K562 (cell line): Measurements from ENCODE around the gene PLPPR1. TPM values are rescaled to one million over a fixed set of nuclear protein-coding genes. Genes with fewer than 3 reads are reported as not detected.

Experiments
- ATAC-seq: fragments of 200-7000 bp; cut with Tn5 transposase; 3 replicates; pipeline ENCODE4 v1.9.1; 2020; ENCODE audit warnings: moderate library complexity
- BruUV-seq: library from RNA; stranded (reverse); fragments of 400-500 nt; replicated peaks from 2 replicates; lab custom pipeline; 2021; lab: Mats Ljungman, UMichigan
- CTCF ChIA-PET: fragments of 300-600 bp; formaldehyde crosslinking; extraction: SDS; loops from one replicate; lab custom pipeline; 2021; ENCODE audit warnings: low intra/inter-chr PET ratio; lab: Yijun Ruan, JAX
- POLR2A ChIA-PET: fragments of 300-600, 350-650 bp; sonication (Branson Sonifier 250); formaldehyde crosslinking; extraction: SDS; loops from one replicate; lab custom pipeline; 2021; ENCODE audit warnings: antibody characterized with exemption, inconsistent platforms; lab: Yijun Ruan, JAX
- DNase-seq, 4 experiments: peaks; one replicate each; pipeline versions ENCODE4 v3.0.0 to v3.0.0-alpha.2; 2011 to 2018; ENCODE audit warnings: low spot score in 3 of 4, mixed read lengths in 3 of 4; ENCODE audit errors: extremely low read depth in 1 of 4
- FAIRE-seq: peaks from 2 replicates; lab custom pipeline; 2011; peaks lifted over from hg19 to GRCh38; lab: Jason Lieb, UNC
- H2AFZ ChIP-seq: 2 replicates; pipeline ENCODE4 v1.6.0; 2011; ENCODE audit warnings: low read depth, low read length, control low read depth, inconsistent platforms
- H3K27ac ChIP-seq: fragments of 200-600 bp; 3 replicates; pipeline ENCODE4 v1.8.0; 2011; ENCODE audit warnings: low read depth, mild to moderate bottlenecking, control low read depth, inconsistent platforms, low read length, moderate library complexity, mixed read lengths; ENCODE audit errors: extremely low read depth
- H3K27me3 ChIP-seq, 2 experiments: fragments of 300-600 bp in 1 of 2; 2 replicates in 1 of 2; 3 replicates in 1 of 2; pipeline versions ENCODE4 v1.6.0 to v1.8.0; 2011; ENCODE audit warnings: inconsistent platforms in 2 of 2, low read length in 2 of 2, mild to moderate bottlenecking in 1 of 2, mixed read lengths in 1 of 2, moderate library complexity in 1 of 2; ENCODE audit not compliant: control insufficient read depth in 2 of 2, insufficient read depth in 2 of 2
- H3K36me3 ChIP-seq: fragments of 300-600 bp; 3 replicates; pipeline ENCODE4 v1.8.0; 2011; ENCODE audit warnings: mild to moderate bottlenecking, low read length, inconsistent platforms; ENCODE audit not compliant: control insufficient read depth, insufficient read depth
- H3K4me1 ChIP-seq, 2 experiments: fragments of 200-600 bp in 1 of 2; replicated peaks in 1 of 2; 2 replicates in 1 of 2; 3 replicates in 1 of 2; pipeline versions ENCODE4 v1.5.1 to v1.8.0; 2011; ENCODE audit warnings: inconsistent platforms in 2 of 2, low read length in 2 of 2, mild to moderate bottlenecking in 1 of 2, mixed read lengths in 1 of 2, moderate library complexity in 1 of 2; ENCODE audit not compliant: control insufficient read depth in 2 of 2, insufficient read depth in 2 of 2
- H3K4me2 ChIP-seq: 2 replicates; pipeline ENCODE4 v1.6.1; 2011; ENCODE audit warnings: low read length, control low read depth, inconsistent platforms, mixed read lengths; ENCODE audit not compliant: insufficient read depth
- H3K4me3 ChIP-seq: fragments of 200-600 bp; sonication (generic), shearing (Covaris generic); 2 replicates; pipeline ENCODE4 v1.5.1; 2016; ENCODE audit warnings: control low read depth, inconsistent platforms
- H3K79me2 ChIP-seq: fragments of 200-600 bp; 3 replicates; pipeline ENCODE4 v1.8.0; 2011; ENCODE audit warnings: low read length, inconsistent platforms; ENCODE audit not compliant: control insufficient read depth, insufficient read depth
- H3K9ac ChIP-seq, 2 experiments: 2 replicates each; pipeline versions ENCODE4 v1.6.0 to v1.6.1; 2011; ENCODE audit warnings: low read depth in 2 of 2, low read length in 2 of 2, control low read depth in 1 of 2, inconsistent platforms in 1 of 2, mild to moderate bottlenecking in 1 of 2, mixed read lengths in 1 of 2; ENCODE audit not compliant: insufficient read depth in 1 of 2
- H3K9me1 ChIP-seq: one replicate; pipeline ENCODE4 v1.6.0; 2011; ENCODE audit warnings: inconsistent platforms, mild to moderate bottlenecking, low read length, moderate library complexity; ENCODE audit not compliant: control insufficient read depth, insufficient read depth
- H3K9me3 ChIP-seq: replicated peaks from 2 replicates; pipeline ENCODE4 v1.5.1; 2011; ENCODE audit warnings: low read depth, low read length, inconsistent platforms; ENCODE audit not compliant: control insufficient read depth, insufficient read depth
- H4K20me1 ChIP-seq: replicated peaks from 2 replicates; pipeline ENCODE4 v1.6.1; 2011; ENCODE audit warnings: low read length, inconsistent platforms, mixed read lengths; ENCODE audit not compliant: control insufficient read depth, insufficient read depth
- BRCA1 ChIP-seq, 2 experiments: fragments of 450-650 bp in 1 of 2; sonication (generic) in 1 of 2; formaldehyde crosslinking in 1 of 2; IDR thresholded peaks; 2 replicates each; pipeline versions ENCODE4 v1.5.0 to v1.6.1; 2017 to 2020; ENCODE audit warnings: mild to moderate bottlenecking in 1 of 2, missing genetic modification reagents in 1 of 2
- CHD4 ChIP-seq: fragments of 200-600 bp; sonication (generic); IDR thresholded peaks from 3 replicates; pipeline ENCODE4 v1.6.1; 2012; ENCODE audit warnings: low read depth, mild to moderate bottlenecking, mixed read lengths, low read length, inconsistent platforms; ENCODE audit not compliant: insufficient read depth, insufficient replicate concordance, poor library complexity, severe bottlenecking
- DIDO1 ChIP-seq: fragments of 450-650 bp; IDR thresholded peaks from 2 replicates; pipeline ENCODE4 v1.6.1; 2016; ENCODE audit warnings: low read depth, missing biosample characterization, missing genetic modification characterization
- ELF1 ChIP-seq: fragments of 200-800 bp; sonication (Bioruptor generic); IDR thresholded peaks from 2 replicates; pipeline ENCODE4 v1.6.1; 2016; ENCODE audit warnings: missing genetic modification characterization, missing compliant biosample characterization
- GABPA ChIP-seq: fragments of 200-800 bp; sonication (Bioruptor generic); conservative IDR thresholded peaks from 2 replicates; pipeline ENCODE4 v1.6.1; 2016; ENCODE audit warnings: low read depth, missing genetic modification characterization, missing compliant biosample characterization
- MBD1 ChIP-seq: fragments of 250-450 bp; sonication (Bioruptor Pico); IDR thresholded peaks from 2 replicates; pipeline ENCODE4 v1.8.0; 2022; ENCODE audit warnings: inconsistent platforms
- PHF21A ChIP-seq: fragments of 450-650 bp; IDR thresholded peaks from 2 replicates; pipeline ENCODE4 v1.6.1; 2017; ENCODE audit warnings: low read depth, borderline replicate concordance
- POU5F1 ChIP-seq: fragments of 150-350 bp; IDR thresholded peaks from 2 replicates; pipeline ENCODE4 v1.6.1; 2014; ENCODE audit warnings: borderline replicate concordance, low read length, low read depth, mild to moderate bottlenecking; ENCODE audit not compliant: partially characterized antibody
- SAFB ChIP-seq: fragments of 200-400 bp; formaldehyde crosslinking; IDR thresholded peaks from 2 replicates; pipeline ENCODE4 v1.6.1; 2017; ENCODE audit warnings: low read depth, low read length, borderline replicate concordance
- SETDB1 ChIP-seq: IDR thresholded peaks from one replicate; pipeline ENCODE4 v1.6.1; 2012; ENCODE audit warnings: low read length, control low read depth, inconsistent platforms
- SIX5 ChIP-seq, 2 experiments: IDR thresholded peaks; 2 replicates each; pipeline ENCODE4 v1.6.1; 2011; ENCODE audit warnings: low read length in 2 of 2, borderline replicate concordance in 1 of 2, low read depth in 1 of 2, mild to moderate bottlenecking in 1 of 2, moderate library complexity in 1 of 2; ENCODE audit not compliant: insufficient read depth in 1 of 2
- ZNF696 ChIP-seq: fragments of 250-450 bp; sonication (Bioruptor Pico); conservative IDR thresholded peaks from 2 replicates; pipeline ENCODE4 v1.4.0; 2020; ENCODE audit warnings: mild to moderate bottlenecking, moderate library complexity
- WGBS: fragments of 100-300 bp; shearing (Covaris generic); methylation state at CpG from one replicate; pipeline ENCODE4 v1.1.6; 2016; ENCODE audit warnings: low coverage, mixed read lengths; ENCODE audit not compliant: insufficient coverage; ENCODE audit errors: missing lambda C conversion rate; 5-methylcytosine and 5-hydroxymethylcytosine counted together
- in situ Hi-C: fragments of 300-500 bp; cut with MboI; formaldehyde crosslinking; loops from 4 replicates; pipeline ENCODE4 v1.15.0; 2018; ENCODE audit warnings: inconsistent platforms, mixed read lengths
- intact Hi-C: fragments of 100-400 bp; cut with micrococcal nuclease; formaldehyde crosslinking; loops from 2 replicates; pipeline ENCODE4 v1.14.2; 2022
- polyA plus RNA-seq, 8 experiments: library from polyadenylated mRNA; depleted of rRNA in 4 of 8; stranded (reverse) in 5 of 8; unstranded in 3 of 8; fragments of >200 nt; fragmentation: Nextera tagmentation in 2 of 8; fragmentation: Illumina TruSeq in 1 of 8; extraction: Ambion mirVana in 2 of 8; extraction: Trizol in 1 of 8; gene quantifications; 2 replicates each; pipeline versions ENCODE4 v1.2.1 to v1.2.3, GENCODE V29; 2011 to 2014; ENCODE audit warnings: inconsistent platforms in 1 of 8, missing spikeins in 1 of 8
- total RNA-seq, 7 experiments: library from RNA; depleted of rRNA in 6 of 7; stranded (reverse); fragments of >200 nt in 6 of 7; fragmentation: Illumina TruSeq in 2 of 7; extraction: Trizol in 2 of 7; gene quantifications; 2 replicates each; pipeline versions ENCODE4 v1.2.1 to v1.2.3, GENCODE V29; 2011 to 2021; ENCODE audit warnings: low replicate concordance in 1 of 7
- TF ChIP-seq, protein P1 (sequence below): fragments of 450-650 bp; formaldehyde crosslinking; IDR thresholded peaks from 2 replicates; pipeline ENCODE4 v1.4.0; 2020; ENCODE audit warnings: mild to moderate bottlenecking, moderate library complexity
- TF ChIP-seq, protein P2 (sequence below): fragments of 250-450 bp; sonication (Bioruptor Pico); IDR thresholded peaks from 2 replicates; pipeline ENCODE4 v1.8.0; 2021; ENCODE audit warnings: moderate library complexity, mild to moderate bottlenecking, inconsistent platforms

PLPPR1 gene
- total and polyA plus RNA-seq, 9 of the 15 experiments (the other 6 are each of a cell fraction or from before 2014, with no cell fraction given): not detected

GRCh38 chr9:101229606-101230005 lies 201.1 kb downstream of the PLPPR1 start:
- in situ Hi-C loops: no loop called here

More at GRCh38 chr9:101229606-101230005, 201.1 kb downstream of the PLPPR1 start:
- H3K27ac ChIP-seq: no peak overlapping the region
- no peaks in the 10 kb centered on the region for H3K9me3 ChIP-seq
- intact Hi-C loops: loop anchor here (5.0 to 10.0 kb wide), 2 partner anchors 112 to 625 kb away; no protein-coding TSS in a partner anchor
- H3K36me3 ChIP-seq: no peaks in the 10 kb centered on the region
- H3K4me3 ChIP-seq: no peak overlapping the region
- FAIRE-seq (no peak), ATAC-seq (no peak), DNase-seq (no peak)
- no peak overlapping the region for H3K4me2 ChIP-seq
- no peaks in the 10 kb centered on the region for H3K27me3 ChIP-seq
- no TSS peak for BruUV-seq
- POLR2A ChIA-PET: no interaction called here
- no peaks in the 10 kb centered on the region for H3K4me1 ChIP-seq
- no peaks in the 10 kb centered on the region for H4K20me1 ChIP-seq
- CTCF ChIA-PET: no interaction called here
- TF ChIP-seq, protein P1, sequence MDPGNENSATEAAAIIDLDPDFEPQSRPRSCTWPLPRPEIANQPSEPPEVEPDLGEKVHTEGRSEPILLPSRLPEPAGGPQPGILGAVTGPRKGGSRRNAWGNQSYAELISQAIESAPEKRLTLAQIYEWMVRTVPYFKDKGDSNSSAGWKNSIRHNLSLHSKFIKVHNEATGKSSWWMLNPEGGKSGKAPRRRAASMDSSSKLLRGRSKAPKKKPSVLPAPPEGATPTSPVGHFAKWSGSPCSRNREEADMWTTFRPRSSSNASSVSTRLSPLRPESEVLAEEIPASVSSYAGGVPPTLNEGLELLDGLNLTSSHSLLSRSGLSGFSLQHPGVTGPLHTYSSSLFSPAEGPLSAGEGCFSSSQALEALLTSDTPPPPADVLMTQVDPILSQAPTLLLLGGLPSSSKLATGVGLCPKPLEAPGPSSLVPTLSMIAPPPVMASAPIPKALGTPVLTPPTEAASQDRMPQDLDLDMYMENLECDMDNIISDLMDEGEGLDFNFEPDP (CRISPR knock-in tag): no peak
- no peak for TF ChIP-seq POU5F1
- TF ChIP-seq SIX5 (IDR thresholded peaks at IDR 0.05; ENCODE audit: borderline replicate concordance in 1 of 2, insufficient read depth in 1 of 2, low read depth in 1 of 2, low read length in 2 of 2): no peak
- TF ChIP-seq SAFB: no peak
- TF ChIP-seq, protein P2, sequence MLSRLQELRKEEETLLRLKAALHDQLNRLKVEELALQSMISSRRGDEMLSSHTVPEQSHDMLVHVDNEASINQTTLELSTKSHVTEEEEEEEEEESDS: no peak
- no peak for TF ChIP-seq DIDO1
- TF ChIP-seq SETDB1: no peak
- TF ChIP-seq CHD4: no peak
- TF ChIP-seq ZNF696: no peak
- no peak for TF ChIP-seq BRCA1 (IDR thresholded peaks at IDR 0.05)
- TF ChIP-seq BRCA1 (CRISPR knock-in tag; IDR thresholded peaks at IDR 0.05): no peak
- no peak for TF ChIP-seq PHF21A
- TF ChIP-seq GABPA (tag): no peak
- TF ChIP-seq MBD1 (CRISPR knock-in tag): no peak
- no peak for TF ChIP-seq ELF1 (tag)
- no peaks in the 10 kb centered on the region for H3K79me2 ChIP-seq
- 0% methylated on average over 1 of the region's 1 CpG for WGBS
- H3K9me1 ChIP-seq: no peaks in the 10 kb centered on the region
- no peak overlapping the region for H3K9ac ChIP-seq
- H2AFZ ChIP-seq: no peak overlapping the region
